H9 (cell line): ENCODE results near the gene S100Z. TPM values are rescaled to one million over a fixed set of nuclear protein-coding genes. Genes with fewer than 3 reads are reported as not detected.

Experiments
- DNase-seq: peaks from one replicate; pipeline ENCODE4 v3.0.0-alpha.2; 2017
- H2AFZ ChIP-seq: one replicate; pipeline ENCODE4 v1.6.1; 2013; ENCODE audit warnings: mild to moderate bottlenecking, low read length, control low read depth, moderate library complexity
- H2AK5ac ChIP-seq: 2 replicates; pipeline ENCODE4 v1.6.1; 2013; ENCODE audit warnings: low read length, control low read depth, mixed read lengths; ENCODE audit not compliant: insufficient read length
- H2BK120ac ChIP-seq: one replicate; pipeline ENCODE4 v1.6.1; 2013; ENCODE audit warnings: low read depth, mild to moderate bottlenecking, low read length, control low read depth, inconsistent platforms; ENCODE audit not compliant: poor library complexity, severe bottlenecking
- H2BK12ac ChIP-seq: 2 replicates; pipeline ENCODE4 v1.6.1; 2013; ENCODE audit warnings: low read length, control low read depth, mixed read lengths, low read depth; ENCODE audit not compliant: insufficient read length
- H2BK15ac ChIP-seq: 2 replicates; pipeline ENCODE4 v1.6.1; 2013; ENCODE audit warnings: low read depth, low read length, control low read depth
- H2BK20ac ChIP-seq: one replicate; pipeline ENCODE4 v1.6.1; 2013; ENCODE audit warnings: low read depth, mild to moderate bottlenecking, low read length, control low read depth, inconsistent platforms; ENCODE audit not compliant: poor library complexity, severe bottlenecking
- H2BK5ac ChIP-seq: 2 replicates; pipeline ENCODE4 v1.6.1; 2013; ENCODE audit warnings: low read length, control low read depth, mixed read lengths; ENCODE audit not compliant: insufficient read length
- H3K14ac ChIP-seq: 2 replicates; pipeline ENCODE4 v1.6.1; 2013; ENCODE audit warnings: low read length, control low read depth; ENCODE audit not compliant: insufficient read depth
- H3K18ac ChIP-seq: 2 replicates; pipeline ENCODE4 v1.6.1; 2013; ENCODE audit warnings: low read depth, mild to moderate bottlenecking, mixed read lengths, low read length, control low read depth; ENCODE audit not compliant: insufficient read length
- H3K23ac ChIP-seq: 2 replicates; pipeline ENCODE4 v1.6.1; 2013; ENCODE audit warnings: low read length, control low read depth, mixed read lengths, low read depth; ENCODE audit not compliant: insufficient read length
- H3K23me2 ChIP-seq: 2 replicates; pipeline ENCODE4 v1.6.1; 2013; ENCODE audit warnings: low read depth, mild to moderate bottlenecking, mixed read lengths, low read length, control low read depth; ENCODE audit not compliant: insufficient read length, poor library complexity, severe bottlenecking
- H3K27ac ChIP-seq: 2 replicates; pipeline ENCODE4 v1.5.1; 2013; ENCODE audit warnings: low read length, control low read depth, mixed read lengths, low read depth; ENCODE audit not compliant: insufficient read length
- H3K27me3 ChIP-seq: 2 replicates; pipeline ENCODE4 v1.6.1; 2013; ENCODE audit warnings: low read length, control low read depth, inconsistent platforms; ENCODE audit not compliant: insufficient read depth
- H3K4ac ChIP-seq: 2 replicates; pipeline ENCODE4 v1.6.1; 2013; ENCODE audit warnings: low read depth, mild to moderate bottlenecking, control low read depth, inconsistent platforms, low read length, moderate library complexity
- H3K4me1 ChIP-seq: 2 replicates; pipeline ENCODE4 v1.6.1; 2013; ENCODE audit warnings: low read length, control low read depth, inconsistent platforms; ENCODE audit not compliant: insufficient read depth
- H3K4me2 ChIP-seq: 2 replicates; pipeline ENCODE4 v1.6.1; 2013; ENCODE audit warnings: low read length, control low read depth, mixed read lengths; ENCODE audit not compliant: insufficient read length, insufficient read depth
- H3K56ac ChIP-seq: 2 replicates; pipeline ENCODE4 v1.6.1; 2013; ENCODE audit warnings: low read depth, mild to moderate bottlenecking, mixed read lengths, low read length, control low read depth; ENCODE audit not compliant: insufficient read length
- H3K79me1 ChIP-seq: 2 replicates; pipeline ENCODE4 v1.6.1; 2013; ENCODE audit warnings: low read depth, mild to moderate bottlenecking, moderate library complexity, low read length, control low read depth, inconsistent platforms; ENCODE audit not compliant: insufficient read depth, poor library complexity, severe bottlenecking
- H3K79me2 ChIP-seq: 2 replicates; pipeline ENCODE4 v1.6.1; 2013; ENCODE audit warnings: low read length, control low read depth, inconsistent platforms; ENCODE audit not compliant: insufficient read depth
- H3K9ac ChIP-seq: 2 replicates; pipeline ENCODE4 v1.6.1; 2013; ENCODE audit warnings: low read length, control low read depth, mixed read lengths; ENCODE audit not compliant: insufficient read length; ENCODE audit errors: extremely low read depth
- H3K9me3 ChIP-seq: one replicate; pipeline ENCODE4 v1.6.1; 2013; ENCODE audit warnings: low read depth, low read length, inconsistent platforms; ENCODE audit not compliant: control insufficient read depth
- H3T11ph ChIP-seq: one replicate; pipeline ENCODE4 v1.6.1; 2013; ENCODE audit warnings: mild to moderate bottlenecking, low read length, control low read depth, inconsistent platforms
- H4K20me1 ChIP-seq: one replicate; pipeline ENCODE4 v1.6.1; 2013; ENCODE audit not compliant: control insufficient read depth, insufficient read length, insufficient read depth
- H4K5ac ChIP-seq: 2 replicates; pipeline ENCODE4 v1.6.1; 2013; ENCODE audit warnings: low read depth, mild to moderate bottlenecking, mixed read lengths, low read length, control low read depth; ENCODE audit not compliant: insufficient read length
- H4K8ac ChIP-seq: replicated peaks from 2 replicates; pipeline ENCODE4 v1.6.1; 2013; ENCODE audit warnings: low read length, control low read depth, mixed read lengths, low read depth; ENCODE audit not compliant: insufficient read length
- H4K91ac ChIP-seq: 2 replicates; pipeline ENCODE4 v1.6.1; 2013; ENCODE audit warnings: low read depth, mild to moderate bottlenecking, moderate library complexity, mixed read lengths, low read length, control low read depth; ENCODE audit not compliant: insufficient read length
- H3K27ac Mint-ChIP-seq, 3 experiments: 2 replicates in 2 of 3; 3 replicates in 1 of 3; pipeline ENCODE4 v1.8.0; 2020 to 2021; ENCODE audit warnings: mixed read lengths in 3 of 3, mild to moderate bottlenecking in 1 of 3, moderate library complexity in 1 of 3
- H3K27me3 Mint-ChIP-seq: 2 replicates; pipeline ENCODE4 v1.8.0; 2021; ENCODE audit warnings: low read depth, mild to moderate bottlenecking, moderate library complexity, mixed read lengths
- H3K36me3 Mint-ChIP-seq, 3 experiments: 2 replicates in 2 of 3; 3 replicates in 1 of 3; pipeline ENCODE4 v1.8.0; 2020 to 2021; ENCODE audit warnings: low read depth in 3 of 3, mixed read lengths in 3 of 3; ENCODE audit not compliant: insufficient read depth in 1 of 3
- H3K4me1 Mint-ChIP-seq, 2 experiments: 2 replicates each; pipeline ENCODE4 v1.8.0; 2020; ENCODE audit warnings: mixed read lengths in 2 of 2
- H3K4me3 Mint-ChIP-seq, 2 experiments: 2 replicates in 1 of 2; 3 replicates in 1 of 2; pipeline ENCODE4 v1.8.0; 2020 to 2021; ENCODE audit warnings: mild to moderate bottlenecking in 2 of 2, mixed read lengths in 2 of 2, moderate library complexity in 1 of 2
- H3K9me3 Mint-ChIP-seq, 2 experiments: 2 replicates in 1 of 2; 3 replicates in 1 of 2; pipeline ENCODE4 v1.8.0; 2020; ENCODE audit warnings: mild to moderate bottlenecking in 2 of 2, mixed read lengths in 2 of 2, moderate library complexity in 1 of 2
- CTCF ChIP-seq: fragments of 200-600 bp; sonication (generic); conservative IDR thresholded peaks from 3 replicates; pipeline ENCODE4 v1.8.0; 2021; ENCODE audit warnings: antibody characterized with exemption, mild to moderate bottlenecking
- WGBS: extraction: QIAGEN DNeasy Blood & Tissue Kit; methylation state at CpG from one replicate; pipeline ENCODE4 v1.1.7; 2013; ENCODE audit warnings: missing lambda C conversion rate, low lambda C conversion rate, mixed read lengths; ENCODE audit not compliant: insufficient read length; ENCODE audit errors: extremely low coverage; 5-methylcytosine and 5-hydroxymethylcytosine counted together
- total RNA-seq: library from RNA; stranded (reverse); gene quantifications from 2 replicates; pipeline ENCODE4 v1.2.1, GENCODE V29; 2021

The S100Z gene
- total RNA-seq, 1 experiment from 2014 or later, result not detected

- Histone ChIP-seq H2BK120ac (no peak within 1 kb of the TSS), H3K18ac (peak within 1 kb of the TSS; percentile 76), H3K56ac (no peak within 1 kb of the TSS), H2AFZ (peak within 1 kb of the TSS; percentile 19), H3K4me2 (peak within 1 kb of the TSS; percentile 78), H2BK12ac (peak within 1 kb of the TSS; percentile 16), H3K14ac (peak within 1 kb of the TSS; percentile 77), H2BK5ac (no peak within 1 kb of the TSS), H4K20me1 (no peaks in the 10 kb centered on the region), H4K8ac (peak within 1 kb of the TSS; percentile 5), H3K4me1 (peaks cover 5% of the 10 kb centered on the region; the same call in 1 of the 2 replicates), H3K27ac (peak within 1 kb of the TSS; percentile 24), H3K27me3 (no peaks in the 10 kb centered on the region), H3K9ac (peak within 1 kb of the TSS; percentile 48), H2AK5ac (no peak within 1 kb of the TSS), H2BK15ac (no peak within 1 kb of the TSS), H2BK20ac (no peak within 1 kb of the TSS), H4K5ac (peak within 1 kb of the TSS; percentile 63), H3K23ac (no peak within 1 kb of the TSS), H3K9me3 (no peaks in the 10 kb centered on the region), H3K79me2 (no peaks in the 10 kb centered on the region; the same call in 1 of the 2 replicates), H3K4ac (no peak within 1 kb of the TSS), H4K91ac (no peak within 1 kb of the TSS), H3K23me2 (peaks cover 11% of the 10 kb centered on the region), H3T11ph (no peak within 1 kb of the TSS), H3K79me1 (no peaks in the 10 kb centered on the region)
- TF ChIP-seq CTCF, result no peak
- DNase-seq, result peak; percentile 98
- Mint-ChIP-seq H3K27ac (peak within 1 kb of the TSS; percentile 93 to 99 (median 97)), H3K4me1 (peaks cover 24 to 25% of the 10 kb centered on the region in 2 experiments), H3K9me3 (no peaks in the 10 kb centered on the region; a peak in 2 of 5 replicates), H3K27me3 (peaks cover 26% of the 10 kb centered on the region), H3K36me3 (peaks cover 0 to 5% (median 0%) of the 10 kb centered on the region in 3 experiments; a peak in 2 of 7 replicates), H3K4me3 (peak within 1 kb of the TSS; percentile 85 to 92)
- WGBS, result no CpG with 5 or more reads among the region's 72 CpGs
These were observed 30.7 kb upstream of the S100Z start, which contains the start of gene F2RL1 for GRCh38 chr5:76818844-76819831. Gene F2RL1 (plus strand): TSS chr5:76819030. CDS start chr5:76819183, 153 bp downstream.
